B cell (primary cell): Measurements from ENCODE around the gene MYO1E. TPM values are rescaled to one million over a fixed set of nuclear protein-coding genes. Genes with fewer than 3 reads are reported as not detected.
A peak's percentile ranks its signal among the peaks of the same experiment; 100 is the strongest.

Source experiments
- ATAC-seq: fragments of 200-7000 bp; cut with Tn5 transposase; one replicate; pipeline ENCODE4 v1.10.0; 2021; ENCODE audit warnings: low read depth, mild to moderate bottlenecking, moderate number of reproducible peaks, moderate library complexity
- CTCF ChIA-PET: fragments of 350-600 bp; sonication (Branson Sonifier 250); formaldehyde crosslinking; loops from one replicate; lab custom pipeline; 2021; ENCODE audit warnings: antibody characterized with exemption, inconsistent platforms; lab: Charles Lee
- POLR2A ChIA-PET: fragments of 350-600 bp; sonication (Branson Sonifier 250); formaldehyde crosslinking; loops from one replicate; lab custom pipeline; 2021; ENCODE audit warnings: antibody characterized with exemption; lab: Charles Lee
- DNase-seq: peaks from one replicate; pipeline ENCODE4 v3.0.0; 2013
- H2AFZ ChIP-seq: 2 replicates; pipeline ENCODE4 v1.6.1; 2012; ENCODE audit warnings: mild to moderate bottlenecking, low read depth, low read length; ENCODE audit not compliant: insufficient read depth, poor library complexity, severe bottlenecking
- H3K27ac ChIP-seq, 2 donors: 1 replicate in 1 of 2; 2 replicates in 1 of 2; pipeline ENCODE4 v1.5.1; 2012 to 2013; ENCODE audit warnings: low read length in 2 of 2, mild to moderate bottlenecking in 2 of 2, moderate library complexity in 1 of 2
- H3K27me3 ChIP-seq, 4 experiments: fragments of 200-600 bp in 1 of 4; sonication (generic) in 1 of 4; replicated peaks in 1 of 4; 1 replicate in 2 of 4; 2 replicates in 2 of 4; pipeline versions ENCODE4 v1.6.1 to v1.7.0; 2013 to 2016; ENCODE audit warnings: low read length in 3 of 4, mild to moderate bottlenecking in 2 of 4, mixed read lengths in 1 of 4, moderate library complexity in 1 of 4; ENCODE audit not compliant: insufficient read depth in 4 of 4, control insufficient read depth in 3 of 4; ENCODE audit errors: control extremely low read depth in 1 of 4
- H3K36me3 ChIP-seq, 2 experiments: replicated peaks in 1 of 2; 1 replicate in 1 of 2; 2 replicates in 1 of 2; pipeline versions ENCODE4 v1.6.1 to v1.7.1; 2013; ENCODE audit warnings: low read length in 1 of 2; ENCODE audit not compliant: insufficient read depth in 2 of 2, control insufficient read depth in 1 of 2; ENCODE audit errors: control extremely low read depth in 1 of 2, extremely low read depth in 1 of 2
- H3K4me1 ChIP-seq, 2 donors: fragments of 200-600 bp in 1 of 2; sonication (generic) in 1 of 2; 1 replicate in 1 of 2; 2 replicates in 1 of 2; pipeline versions ENCODE4 v1.5.1 to v1.6.1; 2013 to 2017; ENCODE audit warnings: low read length in 2 of 2; ENCODE audit not compliant: control insufficient read depth in 2 of 2, insufficient read depth in 2 of 2
- H3K4me2 ChIP-seq: replicated peaks from 2 replicates; pipeline ENCODE3; 2012; ENCODE audit warnings: mild to moderate bottlenecking, low read depth, low read length; ENCODE audit not compliant: poor library complexity, severe bottlenecking
- H3K4me3 ChIP-seq, 5 experiments: fragments of 200-600 bp in 1 of 5; sonication (generic) in 1 of 5; 1 replicate in 3 of 5; 2 replicates in 2 of 5; pipeline versions ENCODE4 v1.5.1 to v1.7.0; 2011 to 2016; ENCODE audit warnings: low read length in 4 of 5, mild to moderate bottlenecking in 4 of 5, low read depth in 2 of 5, control low read depth in 1 of 5, moderate library complexity in 1 of 5; ENCODE audit not compliant: insufficient read depth in 1 of 5; ENCODE audit errors: control extremely low read depth in 1 of 5, extremely low read depth in 1 of 5
- H3K79me2 ChIP-seq: fragments of 200-600 bp; sonication (generic); one replicate; pipeline ENCODE4 v1.6.0; 2016; ENCODE audit warnings: low read length; ENCODE audit not compliant: control insufficient read depth, insufficient read depth
- H3K9ac ChIP-seq: fragments of 200-600 bp; sonication (generic); 2 replicates; pipeline ENCODE4 v1.6.1; 2017; ENCODE audit warnings: mild to moderate bottlenecking, low read length, moderate library complexity
- H3K9me3 ChIP-seq, 3 donors: one replicate each; pipeline versions ENCODE4 v1.6.1 to v1.7.1; 2013; ENCODE audit warnings: low read length in 2 of 3; ENCODE audit not compliant: control insufficient read depth in 2 of 3, insufficient read depth in 1 of 3; ENCODE audit errors: control extremely low read depth in 1 of 3
- H4K20me1 ChIP-seq: 2 replicates; pipeline ENCODE4 v1.6.0; 2012; ENCODE audit warnings: mild to moderate bottlenecking, low read length; ENCODE audit not compliant: insufficient read depth, control insufficient read depth, poor library complexity, severe bottlenecking
- H3K27ac Mint-ChIP-seq: one replicate; pipeline ENCODE4 v1.8.0; 2021; ENCODE audit warnings: mixed read lengths
- H3K27me3 Mint-ChIP-seq: one replicate; pipeline ENCODE4 v1.8.0; 2021; ENCODE audit warnings: mixed read lengths
- H3K4me1 Mint-ChIP-seq: one replicate; pipeline ENCODE4 v1.8.0; 2021; ENCODE audit warnings: mixed read lengths
- H3K4me3 Mint-ChIP-seq: one replicate; pipeline ENCODE4 v1.8.0; 2021; ENCODE audit warnings: mixed read lengths
- H3K9me3 Mint-ChIP-seq: one replicate; pipeline ENCODE4 v1.8.0; 2022; ENCODE audit warnings: mixed read lengths; ENCODE audit not compliant: insufficient read depth
- EZH2 ChIP-seq: IDR thresholded peaks from 2 replicates; pipeline ENCODE4 v1.6.1; 2012; ENCODE audit warnings: borderline replicate concordance, low read depth, mild to moderate bottlenecking, moderate library complexity, low read length; ENCODE audit not compliant: insufficient read depth, poor library complexity, severe bottlenecking
- WGBS: methylation state at CpG from one replicate; pipeline ENCODE4 v1.1.5; 2013; ENCODE audit warnings: missing lambda C conversion rate; ENCODE audit not compliant: insufficient coverage; 5-methylcytosine and 5-hydroxymethylcytosine counted together
- intact Hi-C: fragments of 100-400 bp; cut with micrococcal nuclease; formaldehyde crosslinking; loops from one replicate; pipeline ENCODE4 v1.10.0; 2022
- polyA plus RNA-seq: library from polyadenylated mRNA; depleted of rRNA; stranded (reverse); fragments of >200 nt; gene quantifications from 2 replicates; pipeline ENCODE4 v1.2.3, GENCODE V29; 2012
- total RNA-seq, 2 donors: library from RNA; stranded (reverse); fragments of 120-200 nt in 1 of 2; gene quantifications; 1 replicate in 1 of 2; 2 replicates in 1 of 2; pipeline versions ENCODE4 v1.2.3 to v1.2.4, GENCODE V29; 2013 to 2022
- TF ChIP-seq, protein P1 (sequence below): fragments of 200-600 bp; IDR thresholded peaks from one replicate; pipeline ENCODE4 v1.8.0; 2022; ENCODE audit warnings: antibody characterized with exemption, mild to moderate bottlenecking

MYO1E gene
- total and polyA plus RNA-seq, 2 donors (not counting 1 experiment from before 2014, with no cell fraction given): 11.9 to 100.0 TPM

DNA sequence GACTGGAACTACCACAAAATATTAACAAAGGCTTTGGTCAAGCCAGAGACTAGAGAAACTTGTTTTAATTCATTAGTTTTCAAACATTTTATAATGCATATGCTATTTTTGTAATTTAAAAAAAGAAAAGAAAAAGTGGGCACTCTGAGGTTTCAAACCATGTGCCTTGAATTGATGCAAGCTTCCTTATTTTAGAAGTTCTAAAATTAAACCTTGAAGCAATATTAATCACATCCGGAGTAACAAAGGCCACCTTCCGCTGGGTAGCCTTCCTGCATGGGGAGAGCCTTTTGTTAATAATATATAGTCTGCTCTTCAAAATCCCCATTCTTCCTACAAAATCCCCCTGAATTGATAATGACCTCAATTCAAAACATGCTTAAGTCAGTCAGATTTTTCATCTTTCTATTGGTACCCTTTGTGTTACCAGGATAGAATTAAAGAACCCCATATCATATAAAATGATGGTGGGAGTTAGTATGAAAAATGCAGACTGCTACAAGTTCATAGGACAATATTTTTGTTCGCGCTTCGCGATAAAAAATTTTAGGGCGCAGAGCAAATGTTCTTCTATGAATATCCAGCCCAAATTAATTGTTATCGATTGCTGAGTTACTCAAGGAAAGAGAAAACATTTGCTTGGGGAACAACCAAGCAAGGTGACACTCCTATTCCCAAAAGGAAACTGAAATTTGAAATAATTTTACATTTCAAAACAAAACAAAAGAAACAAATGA, 135.4 kb downstream of the MYO1E start:
- no peaks in the 10 kb centered on the region for H3K27me3 Mint-ChIP-seq
- Histone ChIP-seq H3K4me3 (no peak overlapping the region), H3K4me1 (peaks cover 20 to 23% of the 10 kb centered on the region in 2 donors), H2AFZ (peak overlapping the region; percentile 21), H3K9ac (peak overlapping the region; percentile 4), H3K9me3 (no peaks in the 10 kb centered on the region), H3K4me2 (peak overlapping the region; percentile 55), H4K20me1 (no peaks in the 10 kb centered on the region), H3K27me3 (no peaks in the 10 kb centered on the region), H3K27ac (peak overlapping the region; percentile 33 to 81), H3K79me2 (peaks cover 61% of the 10 kb centered on the region), H3K36me3 (peaks cover 0 to under 1% of the 10 kb centered on the region in 2 experiments)
- H3K9me3 Mint-ChIP-seq: no peaks in the 10 kb centered on the region
- intact Hi-C loops: loop anchor here (5.0 kb wide), 1 partner anchor 60 kb away; no protein-coding TSS in a partner anchor
- peak; percentile 73 for ATAC-seq
- POLR2A ChIA-PET: interaction anchor here (0.6 kb wide), 1 partner anchor 24 kb away, joined by 3 read pairs; no protein-coding TSS in a partner anchor
- H3K27ac Mint-ChIP-seq: peak overlapping the region; percentile 53
- TF ChIP-seq, protein P1, sequence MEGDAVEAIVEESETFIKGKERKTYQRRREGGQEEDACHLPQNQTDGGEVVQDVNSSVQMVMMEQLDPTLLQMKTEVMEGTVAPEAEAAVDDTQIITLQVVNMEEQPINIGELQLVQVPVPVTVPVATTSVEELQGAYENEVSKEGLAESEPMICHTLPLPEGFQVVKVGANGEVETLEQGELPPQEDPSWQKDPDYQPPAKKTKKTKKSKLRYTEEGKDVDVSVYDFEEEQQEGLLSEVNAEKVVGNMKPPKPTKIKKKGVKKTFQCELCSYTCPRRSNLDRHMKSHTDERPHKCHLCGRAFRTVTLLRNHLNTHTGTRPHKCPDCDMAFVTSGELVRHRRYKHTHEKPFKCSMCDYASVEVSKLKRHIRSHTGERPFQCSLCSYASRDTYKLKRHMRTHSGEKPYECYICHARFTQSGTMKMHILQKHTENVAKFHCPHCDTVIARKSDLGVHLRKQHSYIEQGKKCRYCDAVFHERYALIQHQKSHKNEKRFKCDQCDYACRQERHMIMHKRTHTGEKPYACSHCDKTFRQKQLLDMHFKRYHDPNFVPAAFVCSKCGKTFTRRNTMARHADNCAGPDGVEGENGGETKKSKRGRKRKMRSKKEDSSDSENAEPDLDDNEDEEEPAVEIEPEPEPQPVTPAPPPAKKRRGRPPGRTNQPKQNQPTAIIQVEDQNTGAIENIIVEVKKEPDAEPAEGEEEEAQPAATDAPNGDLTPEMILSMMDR: no peak
- TF ChIP-seq EZH2: no peak
- peak overlapping the region; percentile 60 for H3K4me3 Mint-ChIP-seq
- peak; percentile 57 for DNase-seq
- WGBS: 73% methylated on average over 3 of the region's 8 CpGs
- CTCF ChIA-PET: interaction anchor here (1.0 to 3.6 kb wide), 5 partner anchors 10 to 291 kb away, joined by 3 to 16 read pairs (median 3); no protein-coding TSS in a partner anchor
- H3K4me1 Mint-ChIP-seq: peaks cover 31% of the 10 kb centered on the region

DNA sequence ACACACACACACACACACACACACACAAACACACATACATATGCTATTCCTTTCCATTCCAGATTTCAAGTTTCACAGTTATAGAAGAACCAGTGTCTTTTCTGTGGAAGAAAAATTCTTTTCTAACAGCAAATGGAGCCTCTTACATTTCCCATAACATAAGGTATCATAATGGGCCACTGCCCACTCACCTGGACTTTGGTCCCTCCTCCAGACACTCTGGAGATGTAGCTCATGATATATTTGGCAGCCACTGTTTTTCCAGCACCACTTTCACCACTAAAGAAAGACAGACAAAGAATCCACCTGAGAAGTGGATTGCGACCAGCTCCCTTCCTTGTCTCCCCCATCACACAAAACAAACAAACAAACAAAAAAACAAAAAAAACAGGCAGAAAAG, 136.3 kb downstream of the MYO1E start:
- peaks cover 61% of the 10 kb centered on the region for H3K79me2 ChIP-seq
- peaks cover 31% of the 10 kb centered on the region for H3K4me1 Mint-ChIP-seq
- H3K4me3 Mint-ChIP-seq: peak overlapping the region; percentile 63
- ChIA-PET POLR2A (no interaction called here), CTCF (interaction anchor here (1.2 to 3.6 kb wide), 3 partner anchors 11 to 292 kb away, joined by 3 to 16 read pairs (median 6); no protein-coding TSS in a partner anchor)
- DNase-seq (no peak), ATAC-seq (no peak)
- peaks cover 4% of the 10 kb centered on the region for H4K20me1 ChIP-seq
- H3K9ac ChIP-seq: no peak overlapping the region
- no peak for TF ChIP-seq EZH2
- TF ChIP-seq, protein P1: no peak
- intact Hi-C loops: loop anchor here (5.0 kb wide), 1 partner anchor 59 kb away; no protein-coding TSS in a partner anchor
- H3K4me1 ChIP-seq: peaks cover 20 to 23% of the 10 kb centered on the region in 2 donors
- H3K4me3 ChIP-seq: no peak overlapping the region
- H3K36me3 ChIP-seq: peaks cover 0 to 8% of the 10 kb centered on the region in 2 experiments
- peak overlapping the region; percentile 55 for H3K4me2 ChIP-seq
- peak overlapping the region; percentile 76 for H3K27ac Mint-ChIP-seq
- peak overlapping the region; percentile 25 to 81 for H3K27ac ChIP-seq
- no peak overlapping the region for H2AFZ ChIP-seq
- no peaks in the 10 kb centered on the region for H3K27me3 Mint-ChIP-seq
- H3K27me3 ChIP-seq: no peaks in the 10 kb centered on the region
- no peaks in the 10 kb centered on the region for H3K9me3 Mint-ChIP-seq
- WGBS: no CpG with 5 or more reads among the region's 1 CpG
- H3K9me3 ChIP-seq: no peaks in the 10 kb centered on the region
